ENCODE measurements around the gene BBS9.

BBS9 gene

GRCh38 chr7:33334349-33334748 lies 205.0 kb downstream of the BBS9 start:
- no peaks in the 10 kb centered on the region for H3K79me2 ChIP-seq (ENCODE audit: low read length)
- H3K4me2 ChIP-seq (ENCODE audit: low read depth, low read length): no peak overlapping the region
- no peaks in the 10 kb centered on the region for H3F3A ChIP-seq (ENCODE audit: insufficient read depth, low read length)
- no peaks in the 10 kb centered on the region for H3K9me3 ChIP-seq (replicated peaks; ENCODE audit: insufficient read depth, low read length)
- no peak for DNase-seq
- no peaks in the 10 kb centered on the region for H4K20me1 ChIP-seq (ENCODE audit: insufficient read depth, low read length)
- TF ChIP-seq CTCF (IDR thresholded peaks at IDR 0.05; ENCODE audit: low read length): peak; percentile 55
- no peak for TF ChIP-seq EZH2phosphoT487 (IDR thresholded peaks at IDR 0.05; ENCODE audit: low read length)
- H3K9me2 ChIP-seq (replicated peaks; ENCODE audit: insufficient read depth, low read length): no peaks in the 10 kb centered on the region
- H3K27ac ChIP-seq (ENCODE audit: low read length): no peak overlapping the region
- no peak overlapping the region for H2AFZ ChIP-seq (ENCODE audit: low read length)
- H3K9ac ChIP-seq (ENCODE audit: low read length): no peak overlapping the region
- H3K36me3 ChIP-seq (replicated peaks; ENCODE audit: insufficient read depth, low read length): no peaks in the 10 kb centered on the region
- no peak overlapping the region for H3K4me3 ChIP-seq (ENCODE audit: low read length)
- H3K4me1 ChIP-seq (ENCODE audit: low read length): peaks cover 4% of the 10 kb centered on the region
- H3K27me3 ChIP-seq (replicated peaks; ENCODE audit: insufficient read depth, low read length): no peaks in the 10 kb centered on the region

GRCh38 chr7:33336820-33337219 lies 207.5 kb downstream of the BBS9 start:
- Histone ChIP-seq H3K36me3 (replicated peaks; ENCODE audit: insufficient read depth, low read length) (no peaks in the 10 kb centered on the region), H3K79me2 (ENCODE audit: low read length) (no peaks in the 10 kb centered on the region), H3K4me2 (ENCODE audit: low read depth, low read length) (no peak overlapping the region), H3K27me3 (replicated peaks; ENCODE audit: insufficient read depth, low read length) (no peaks in the 10 kb centered on the region), H3K9ac (ENCODE audit: low read length) (no peak overlapping the region), H3K9me3 (replicated peaks; ENCODE audit: insufficient read depth, low read length) (no peaks in the 10 kb centered on the region), H2AFZ (ENCODE audit: low read length) (no peak overlapping the region), H3K4me3 (ENCODE audit: low read length) (no peak overlapping the region), H3F3A (ENCODE audit: insufficient read depth, low read length) (0 out of 2 replicates have a peak, but pooled peaks cover 4% of the 10 kb centered on the region), H3K4me1 (ENCODE audit: low read length) (peaks cover 21% of the 10 kb centered on the region), H3K27ac (ENCODE audit: low read length) (no peak overlapping the region), H4K20me1 (ENCODE audit: insufficient read depth, low read length) (no peaks in the 10 kb centered on the region), H3K9me2 (replicated peaks; ENCODE audit: insufficient read depth, low read length) (no peaks in the 10 kb centered on the region)
- no peak for DNase-seq
- TF ChIP-seq EZH2 (optimal IDR thresholded peaks at IDR 0.05; ENCODE audit: low read depth, low read length) (no peak), EZH2phosphoT487 (IDR thresholded peaks at IDR 0.05; ENCODE audit: low read length) (no peak), CTCF (IDR thresholded peaks at IDR 0.05; ENCODE audit: low read length) (no peak)

- no peaks in the 10 kb centered on the region for H3K27me3 ChIP-seq (replicated peaks; ENCODE audit: insufficient read depth, low read length)
- TF ChIP-seq CTCF (IDR thresholded peaks at IDR 0.05; ENCODE audit: low read length): no peak
- no peak for TF ChIP-seq EZH2phosphoT487 (IDR thresholded peaks at IDR 0.05; ENCODE audit: low read length)
- no peak for TF ChIP-seq EZH2 (optimal IDR thresholded peaks at IDR 0.05; ENCODE audit: low read depth, low read length)
- H3K27ac ChIP-seq (ENCODE audit: low read length): no peak overlapping the region
- no peaks in the 10 kb centered on the region for H4K20me1 ChIP-seq (ENCODE audit: insufficient read depth, low read length)
- no peak overlapping the region for H3K4me3 ChIP-seq (ENCODE audit: low read length)
- H3F3A ChIP-seq (ENCODE audit: insufficient read depth, low read length): 0 out of 2 replicates have a peak, but pooled peaks cover 4% of the 10 kb centered on the region
- peaks cover 22% of the 10 kb centered on the region for H3K4me1 ChIP-seq (ENCODE audit: low read length)
- H3K79me2 ChIP-seq (ENCODE audit: low read length): no peaks in the 10 kb centered on the region
- H3K9ac ChIP-seq (ENCODE audit: low read length): no peak overlapping the region
- H3K36me3 ChIP-seq (replicated peaks; ENCODE audit: insufficient read depth, low read length): no peaks in the 10 kb centered on the region
- H3K4me2 ChIP-seq (ENCODE audit: low read depth, low read length): no peak overlapping the region
- H3K9me2 ChIP-seq (replicated peaks; ENCODE audit: insufficient read depth, low read length): no peaks in the 10 kb centered on the region
- no peak for DNase-seq
- no peaks in the 10 kb centered on the region for H3K9me3 ChIP-seq (replicated peaks; ENCODE audit: insufficient read depth, low read length)
- H2AFZ ChIP-seq (ENCODE audit: low read length): no peak overlapping the region
These were observed 209.9 kb downstream of the BBS9 start for GRCh38 chr7:33339074-33339790.
